DOHH2 (cell line): ENCODE data around the gene PROC.

ENCODE experiments used
- H3F3A ChIP-seq: fragments of 200-600 bp; sonication (generic), shearing (Covaris generic); 2 replicates; pipeline ENCODE4 v1.6.0; 2016; ENCODE audit warnings: antibody characterized with exemption, mild to moderate bottlenecking; ENCODE audit not compliant: control insufficient read depth, insufficient read depth
- H3K27ac ChIP-seq: fragments of 200-600 bp; sonication (generic); 2 replicates; pipeline ENCODE4 v1.5.1; 2014; ENCODE audit warnings: low read depth, mild to moderate bottlenecking, low read length, moderate library complexity
- H3K27me3 ChIP-seq: fragments of 200-600 bp; sonication (generic); 2 replicates; pipeline ENCODE4 v1.6.1; 2014; ENCODE audit warnings: mild to moderate bottlenecking, low read length, mixed read lengths; ENCODE audit not compliant: control insufficient read depth
- H3K36me3 ChIP-seq: fragments of 200-600 bp; sonication (generic); 2 replicates; pipeline ENCODE4 v1.6.1; 2014; ENCODE audit warnings: mild to moderate bottlenecking, low read length, moderate library complexity, mixed read lengths; ENCODE audit not compliant: control insufficient read depth
- H3K4me1 ChIP-seq: fragments of 200-600 bp; sonication (generic); 2 replicates; pipeline ENCODE4 v1.6.1; 2014; ENCODE audit warnings: mild to moderate bottlenecking, low read length, mixed read lengths; ENCODE audit not compliant: control insufficient read depth
- H3K4me2 ChIP-seq: fragments of 200-600 bp; sonication (generic); 2 replicates; pipeline ENCODE4 v1.6.0; 2014; ENCODE audit warnings: mild to moderate bottlenecking, low read length, moderate library complexity
- H3K4me3 ChIP-seq: fragments of 200-600 bp; sonication (generic); 2 replicates; pipeline ENCODE4 v1.5.1; 2014; ENCODE audit warnings: mild to moderate bottlenecking, low read length, mixed read lengths
- H3K79me2 ChIP-seq: fragments of 200-600 bp; sonication (generic); 2 replicates; pipeline ENCODE4 v1.6.1; 2014; ENCODE audit warnings: mild to moderate bottlenecking, low read length, mixed read lengths; ENCODE audit not compliant: control insufficient read depth
- H3K9me2 ChIP-seq: fragments of 200-600 bp; sonication (generic); replicated peaks from 2 replicates; pipeline ENCODE4 v1.6.1; 2014; ENCODE audit warnings: mild to moderate bottlenecking, low read length, mixed read lengths; ENCODE audit not compliant: control insufficient read depth
- H3K9me3 ChIP-seq: fragments of 200-600 bp; sonication (generic); 2 replicates; pipeline ENCODE4 v1.6.1; 2014; ENCODE audit warnings: antibody characterized with exemption, low read length, mixed read lengths; ENCODE audit not compliant: control insufficient read depth, insufficient read depth
- H4K20me1 ChIP-seq: fragments of 200-600 bp; sonication (generic); 2 replicates; pipeline ENCODE4 v1.6.0; 2014; ENCODE audit warnings: low read depth, mild to moderate bottlenecking, antibody characterized with exemption, low read length, moderate library complexity; ENCODE audit not compliant: control insufficient read depth, insufficient read depth
- EZH2phosphoT487 ChIP-seq: fragments of 200-600 bp; sonication (generic); IDR thresholded peaks from 2 replicates; pipeline ENCODE4 v1.6.1; 2017; ENCODE audit warnings: borderline replicate concordance, mild to moderate bottlenecking, antibody characterized with exemption, low read length, moderate library complexity, mixed read lengths
- TF ChIP-seq, protein P1 (sequence below): fragments of 200-600 bp; sonication (generic); IDR thresholded peaks from one replicate; pipeline ENCODE4 v1.5.1; 2014; ENCODE audit warnings: antibody characterized with exemption, mild to moderate bottlenecking, low read depth, low read length; ENCODE audit not compliant: poor library complexity, severe bottlenecking

The PROC gene

DNA sequence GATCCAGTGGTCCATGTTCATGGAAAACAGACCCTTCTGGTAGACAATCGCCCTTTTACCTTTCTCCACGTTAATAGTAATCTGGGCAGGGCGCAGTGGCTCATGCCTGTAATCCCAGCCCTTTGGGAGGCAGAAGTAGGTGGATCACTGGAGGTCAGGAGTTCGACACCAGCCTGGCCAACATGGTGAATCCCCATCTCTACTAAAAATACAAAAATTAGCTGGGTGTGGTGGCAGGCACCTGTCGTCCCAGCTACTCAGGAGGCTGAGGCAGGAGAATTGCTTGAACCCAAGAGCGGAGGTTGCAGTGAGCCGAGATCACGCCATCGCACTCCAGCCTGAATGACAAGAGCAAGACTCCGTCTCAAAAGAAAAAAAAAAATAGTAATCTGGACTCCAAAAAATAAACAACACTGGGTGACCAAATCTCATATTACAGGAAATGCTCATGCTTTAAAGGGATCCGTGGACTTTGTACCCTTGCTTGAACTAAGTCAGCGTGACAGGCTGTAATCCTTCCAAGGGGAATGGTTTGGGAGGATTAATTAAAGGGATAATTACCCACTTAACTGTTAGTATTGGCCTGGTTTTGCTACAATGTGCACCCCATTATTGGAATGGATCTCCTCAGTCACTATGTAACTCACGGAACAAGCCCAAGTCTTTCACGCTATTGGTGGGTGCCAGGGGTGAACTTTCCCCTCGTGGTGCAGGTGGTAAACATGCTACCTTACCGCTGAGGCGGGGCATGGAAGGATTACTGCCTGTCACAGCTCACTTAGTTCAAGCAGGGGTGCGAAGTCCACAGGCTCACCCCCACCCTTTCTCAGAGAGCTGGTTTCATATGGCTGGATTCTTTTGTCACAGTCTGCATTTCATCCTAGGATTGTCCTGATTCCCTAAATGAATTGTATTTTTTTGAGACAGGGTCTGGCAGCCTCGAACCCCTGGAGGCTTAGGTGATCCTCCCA, 36.7 kb downstream of the PROC start:
- H3K4me2 ChIP-seq = no peak overlapping the region
- no peak for TF ChIP-seq EZH2phosphoT487
- TF ChIP-seq, protein P1, sequence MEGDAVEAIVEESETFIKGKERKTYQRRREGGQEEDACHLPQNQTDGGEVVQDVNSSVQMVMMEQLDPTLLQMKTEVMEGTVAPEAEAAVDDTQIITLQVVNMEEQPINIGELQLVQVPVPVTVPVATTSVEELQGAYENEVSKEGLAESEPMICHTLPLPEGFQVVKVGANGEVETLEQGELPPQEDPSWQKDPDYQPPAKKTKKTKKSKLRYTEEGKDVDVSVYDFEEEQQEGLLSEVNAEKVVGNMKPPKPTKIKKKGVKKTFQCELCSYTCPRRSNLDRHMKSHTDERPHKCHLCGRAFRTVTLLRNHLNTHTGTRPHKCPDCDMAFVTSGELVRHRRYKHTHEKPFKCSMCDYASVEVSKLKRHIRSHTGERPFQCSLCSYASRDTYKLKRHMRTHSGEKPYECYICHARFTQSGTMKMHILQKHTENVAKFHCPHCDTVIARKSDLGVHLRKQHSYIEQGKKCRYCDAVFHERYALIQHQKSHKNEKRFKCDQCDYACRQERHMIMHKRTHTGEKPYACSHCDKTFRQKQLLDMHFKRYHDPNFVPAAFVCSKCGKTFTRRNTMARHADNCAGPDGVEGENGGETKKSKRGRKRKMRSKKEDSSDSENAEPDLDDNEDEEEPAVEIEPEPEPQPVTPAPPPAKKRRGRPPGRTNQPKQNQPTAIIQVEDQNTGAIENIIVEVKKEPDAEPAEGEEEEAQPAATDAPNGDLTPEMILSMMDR = no peak
- H3F3A ChIP-seq = no peaks in the 10 kb centered on the region
- H3K9me3 ChIP-seq = no peaks in the 10 kb centered on the region
- H3K4me1 ChIP-seq = no peaks in the 10 kb centered on the region
- no peaks in the 10 kb centered on the region for H3K36me3 ChIP-seq
- H3K27ac ChIP-seq = no peak overlapping the region
- no peaks in the 10 kb centered on the region for H3K9me2 ChIP-seq
- no peak overlapping the region for H3K4me3 ChIP-seq
- no peaks in the 10 kb centered on the region for H4K20me1 ChIP-seq
- no peaks in the 10 kb centered on the region for H3K79me2 ChIP-seq
- no peaks in the 10 kb centered on the region for H3K27me3 ChIP-seq

DNA sequence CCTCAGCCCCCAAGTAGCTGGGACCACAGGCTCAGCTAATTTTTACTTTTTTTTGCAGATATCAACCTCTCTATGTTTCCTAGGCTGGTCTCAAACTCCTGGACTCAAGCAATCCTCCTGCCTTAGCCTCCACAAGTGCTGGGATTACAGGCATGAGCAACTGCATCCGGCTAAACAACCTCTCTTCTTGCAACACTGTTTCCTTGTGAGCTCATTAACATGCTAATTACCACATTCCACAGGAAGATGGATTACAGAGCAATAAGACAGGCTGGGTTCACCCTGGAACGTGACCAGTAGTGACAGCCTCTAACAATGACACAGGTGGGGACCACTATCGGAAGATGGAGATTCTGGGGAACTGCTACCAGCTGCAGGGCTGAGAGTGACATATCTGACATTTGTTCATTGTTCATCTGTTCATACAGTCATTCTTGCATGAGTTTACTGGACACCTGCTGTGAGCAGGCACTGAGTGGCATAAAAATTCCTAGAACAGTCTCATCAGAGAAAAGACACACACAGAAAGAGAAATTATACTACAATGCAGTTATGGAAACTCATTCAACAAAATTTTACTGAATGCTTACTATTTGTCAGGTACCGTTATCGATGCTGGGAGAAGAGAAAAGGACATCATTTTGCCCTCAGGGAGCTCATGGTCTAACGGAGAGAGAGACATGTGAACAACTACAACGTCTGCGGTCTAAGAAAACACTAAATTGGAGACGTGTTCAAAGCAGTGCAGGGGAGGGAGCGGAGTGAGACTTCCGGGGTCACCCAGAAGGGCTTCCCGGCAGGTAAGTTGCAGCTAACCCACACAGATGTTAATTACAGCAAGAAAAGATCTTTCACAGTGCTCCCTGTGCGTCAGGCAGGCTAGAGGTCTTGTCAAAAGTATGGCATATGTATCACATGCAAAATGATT, 37.6 kb downstream of the PROC start:
- no peak for TF ChIP-seq EZH2phosphoT487
- TF ChIP-seq, protein P1 = no peak
- H3K4me2 ChIP-seq = no peak overlapping the region

GRCh38 chr2:127456960-127457359, 38.7 kb downstream of the PROC start:
- no peak overlapping the region for H3K4me3 ChIP-seq
- no peaks in the 10 kb centered on the region for H3K27me3 ChIP-seq
- H3K4me2 ChIP-seq = no peak overlapping the region
- H3K4me1 ChIP-seq = no peaks in the 10 kb centered on the region
- TF ChIP-seq EZH2phosphoT487 = no peak
- TF ChIP-seq, protein P1 = no peak
- H3K79me2 ChIP-seq = no peaks in the 10 kb centered on the region
- H3F3A ChIP-seq = no peaks in the 10 kb centered on the region
- H3K9me2 ChIP-seq = no peaks in the 10 kb centered on the region
- H4K20me1 ChIP-seq = no peaks in the 10 kb centered on the region
- no peaks in the 10 kb centered on the region for H3K9me3 ChIP-seq
- H3K36me3 ChIP-seq = no peaks in the 10 kb centered on the region
- H3K27ac ChIP-seq = no peak overlapping the region

More for the DNA sequence above, 37.6 kb downstream of the PROC start:
- no peaks in the 10 kb centered on the region for H3K27me3 ChIP-seq
- H3K27ac ChIP-seq = no peak overlapping the region
- no peaks in the 10 kb centered on the region for H3K79me2 ChIP-seq
- no peaks in the 10 kb centered on the region for H3K9me3 ChIP-seq
- no peaks in the 10 kb centered on the region for H4K20me1 ChIP-seq
- H3K4me1 ChIP-seq = no peaks in the 10 kb centered on the region
- no peaks in the 10 kb centered on the region for H3K36me3 ChIP-seq
- no peaks in the 10 kb centered on the region for H3K9me2 ChIP-seq
- no peaks in the 10 kb centered on the region for H3F3A ChIP-seq
- no peak overlapping the region for H3K4me3 ChIP-seq
